Measurements from ENCODE around the gene UPK2.

Gene UPK2

GRCh38 chr11:118996926-118997626, 41.0 kb downstream of the UPK2 start:
- peak; percentile 81 to 85 for DNase-seq

GRCh38 chr11:118997627-118998387, 41.7 kb downstream of the UPK2 start, which contains the start of gene CENATAC:
TSS of gene CENATAC (plus strand) at chr11:118998138. CDS start at chr11:118998198, 60 bp downstream.
- peak; percentile 89 for DNase-seq

GRCh38 chr11:118998388-118998717, 42.3 kb downstream of the UPK2 start:
- no peak for DNase-seq

- no peak for DNase-seq
Observed at GRCh38 chr11:118998822-118999221, 42.7 kb downstream of the UPK2 start.

GRCh38 chr11:119000906-119001305, 44.8 kb downstream of the UPK2 start:
- no peak for DNase-seq

GRCh38 chr11:119006656-119007055, 50.6 kb downstream of the UPK2 start:
- DNase-seq, result no peak

Measured in Kasumi-1 (cell line).